Peyer's patch (tissue), 4 donors: ENCODE data around the gene PRELID3B.

ENCODE experiments used
- CTCF ChIP-seq, 6 experiments: fragments of 450-650 bp in 4 of 6; fragments of 200-600 bp in 2 of 6; sonication (generic) in 1 of 6; IDR thresholded peaks; one replicate each; pipeline ENCODE4 v1.5.1; 2017 to 2019; ENCODE audit warnings: antibody characterized with exemption in 6 of 6, mild to moderate bottlenecking in 3 of 6, moderate library complexity in 1 of 6
- POLR2A ChIP-seq, 2 donors: fragments of 450-650 bp; IDR thresholded peaks; one replicate each; pipeline ENCODE4 v1.5.1; 2017; ENCODE audit warnings: antibody characterized with exemption in 2 of 2, mild to moderate bottlenecking in 2 of 2, moderate library complexity in 2 of 2

GRCh38 chr20:59044796-59045195 lies 2.2 kb upstream of the PRELID3B start:
- no peak for TF ChIP-seq CTCF (IDR thresholded peaks at IDR 0.05)
- TF ChIP-seq POLR2A (IDR thresholded peaks at IDR 0.05), result peak in 1 of 2 donors; percentile 67
